Panc1 (cell line): ENCODE results near the gene FLT1.

ENCODE experiments used
- POLR2AphosphoS5 ChIP-seq: IDR thresholded peaks from 2 replicates; pipeline ENCODE4 v1.6.1; 2012; ENCODE audit warnings: mild to moderate bottlenecking, low read depth, low read length, moderate library complexity
- SIN3A ChIP-seq: IDR thresholded peaks from 2 replicates; pipeline ENCODE4 v1.6.1; 2012; ENCODE audit warnings: low read depth, mild to moderate bottlenecking, low read length, moderate library complexity, borderline replicate concordance; ENCODE audit not compliant: insufficient read depth
- TF ChIP-seq, protein P1 (sequence below): fragments of 450-650 bp; IDR thresholded peaks from 2 replicates; pipeline ENCODE4 v1.5.1; 2017; ENCODE audit warnings: mild to moderate bottlenecking

- TF ChIP-seq POLR2AphosphoS5 (no peak), SIN3A (no peak)
- TF ChIP-seq, protein P1, sequence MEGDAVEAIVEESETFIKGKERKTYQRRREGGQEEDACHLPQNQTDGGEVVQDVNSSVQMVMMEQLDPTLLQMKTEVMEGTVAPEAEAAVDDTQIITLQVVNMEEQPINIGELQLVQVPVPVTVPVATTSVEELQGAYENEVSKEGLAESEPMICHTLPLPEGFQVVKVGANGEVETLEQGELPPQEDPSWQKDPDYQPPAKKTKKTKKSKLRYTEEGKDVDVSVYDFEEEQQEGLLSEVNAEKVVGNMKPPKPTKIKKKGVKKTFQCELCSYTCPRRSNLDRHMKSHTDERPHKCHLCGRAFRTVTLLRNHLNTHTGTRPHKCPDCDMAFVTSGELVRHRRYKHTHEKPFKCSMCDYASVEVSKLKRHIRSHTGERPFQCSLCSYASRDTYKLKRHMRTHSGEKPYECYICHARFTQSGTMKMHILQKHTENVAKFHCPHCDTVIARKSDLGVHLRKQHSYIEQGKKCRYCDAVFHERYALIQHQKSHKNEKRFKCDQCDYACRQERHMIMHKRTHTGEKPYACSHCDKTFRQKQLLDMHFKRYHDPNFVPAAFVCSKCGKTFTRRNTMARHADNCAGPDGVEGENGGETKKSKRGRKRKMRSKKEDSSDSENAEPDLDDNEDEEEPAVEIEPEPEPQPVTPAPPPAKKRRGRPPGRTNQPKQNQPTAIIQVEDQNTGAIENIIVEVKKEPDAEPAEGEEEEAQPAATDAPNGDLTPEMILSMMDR = no peak
Measured at GRCh38 chr13:28320209-28320608, 174.7 kb downstream of the FLT1 start.
